Panc1 (cell line): Measurements from ENCODE around the gene APOL6.

Experiments used
- CTCF ChIP-seq: fragments of 450-650 bp; IDR thresholded peaks from 2 replicates; pipeline ENCODE4 v1.5.1; 2017; ENCODE audit warnings: mild to moderate bottlenecking
- POLR2AphosphoS5 ChIP-seq: IDR thresholded peaks from 2 replicates; pipeline ENCODE4 v1.6.1; 2012; ENCODE audit warnings: mild to moderate bottlenecking, low read depth, low read length, moderate library complexity
- REST ChIP-seq, 2 experiments: IDR thresholded peaks; 2 replicates each; pipeline ENCODE4 v1.6.1; 2011 to 2012; ENCODE audit warnings: low read depth in 2 of 2, control low read depth in 1 of 2, low read length in 1 of 2, mild to moderate bottlenecking in 1 of 2, moderate library complexity in 1 of 2; ENCODE audit not compliant: insufficient read depth in 1 of 2
- SIN3A ChIP-seq: IDR thresholded peaks from 2 replicates; pipeline ENCODE4 v1.6.1; 2012; ENCODE audit warnings: low read depth, mild to moderate bottlenecking, low read length, moderate library complexity, borderline replicate concordance; ENCODE audit not compliant: insufficient read depth

- TF ChIP-seq CTCF: no peak
- TF ChIP-seq REST (IDR thresholded peaks at IDR 0.05; ENCODE audit: insufficient read depth in 1 of 2, low read depth in 2 of 2, low read length in 1 of 2): no peak
- no peak for TF ChIP-seq POLR2AphosphoS5
- no peak for TF ChIP-seq SIN3A
Observed at GRCh38 chr22:35611200-35611890, 36.9 kb upstream of the APOL6 start.
